HG03097 (cell line): Measurements from ENCODE around the gene GNG12.
A peak's percentile ranks its signal among the peaks of the same experiment; 100 is the strongest.

ENCODE experiments used
- ATAC-seq: cut with Tn5 transposase; IDR thresholded peaks from one replicate; pipeline ENCODE4 v1.9.1; 2021; ENCODE audit not compliant: unreplicated experiment, low FRiP score

Gene GNG12

DNA sequence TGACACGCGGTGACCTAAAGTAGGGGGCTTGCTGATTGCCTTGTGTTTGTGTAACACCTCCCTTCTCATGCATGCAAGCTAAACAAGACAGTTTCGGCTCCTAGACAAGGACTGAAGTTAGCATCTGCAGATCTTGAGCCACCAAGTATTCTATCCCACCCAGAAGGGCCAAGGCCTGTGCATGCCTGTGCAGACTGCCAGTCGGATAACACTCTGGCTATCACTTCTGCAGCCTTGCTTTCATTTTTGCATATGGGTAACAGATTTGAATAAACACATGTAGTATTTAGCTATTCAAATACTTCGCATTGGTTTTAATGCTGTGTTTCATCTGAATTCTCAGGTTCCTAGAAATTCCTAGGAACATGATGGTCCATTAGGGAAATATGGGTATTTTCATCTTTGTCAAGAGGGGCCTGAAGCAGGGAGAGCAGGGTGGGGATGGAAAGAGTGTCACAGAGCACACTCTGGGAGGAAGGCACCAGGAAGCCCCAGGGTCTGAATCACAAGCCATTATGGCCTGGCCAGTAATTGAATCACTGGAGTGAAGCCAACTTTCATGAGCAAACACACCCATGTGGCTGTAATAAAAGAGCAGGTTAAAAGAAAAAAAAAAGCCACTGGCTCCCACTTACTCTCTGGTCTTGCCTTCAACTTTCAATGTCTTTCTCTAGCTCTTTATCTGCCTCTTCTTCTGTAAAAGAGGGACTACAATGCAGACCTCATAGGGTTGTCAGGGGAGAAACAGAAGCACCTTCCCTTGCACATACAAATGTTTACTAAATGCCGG, 120.0 kb downstream of the GNG12 start:
- no peak for ATAC-seq

GRCh38 chr1:67711855-67712212, 121.4 kb downstream of the GNG12 start:
- ATAC-seq: peak; percentile 91

DNA sequence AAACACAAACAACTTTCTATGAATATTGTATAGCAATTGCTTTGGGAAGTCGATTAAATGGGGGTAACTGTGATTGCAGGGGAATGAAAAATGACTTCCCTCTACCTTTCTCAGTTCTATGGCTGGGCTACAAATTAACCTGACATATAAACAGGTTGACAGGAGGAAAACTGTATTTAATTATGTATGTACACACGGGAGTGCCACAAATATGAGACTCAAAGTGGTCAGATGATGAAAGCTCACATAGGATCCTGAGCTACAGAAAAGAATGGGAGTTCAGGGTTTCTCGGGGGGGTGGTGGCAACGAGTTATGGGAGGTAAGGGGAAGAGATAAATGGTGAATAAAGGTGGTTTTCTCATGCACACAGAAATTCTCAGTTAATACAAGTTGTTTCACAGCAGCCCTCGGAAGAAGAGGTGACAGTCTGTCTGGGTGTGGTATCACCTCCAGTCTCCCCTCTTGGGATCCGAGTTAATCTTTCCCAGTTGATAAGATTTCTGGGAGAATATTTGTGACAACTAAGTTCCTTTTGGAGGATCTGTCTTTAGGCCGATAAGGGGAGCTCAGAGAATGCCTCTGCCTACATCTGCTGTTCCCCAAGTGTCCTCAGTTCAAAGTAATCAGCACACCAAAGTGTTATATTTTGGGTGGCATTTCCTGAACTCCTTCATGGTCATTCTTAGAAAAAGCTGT, 122.0 kb downstream of the GNG12 start:
- peak; percentile 12 for ATAC-seq

DNA sequence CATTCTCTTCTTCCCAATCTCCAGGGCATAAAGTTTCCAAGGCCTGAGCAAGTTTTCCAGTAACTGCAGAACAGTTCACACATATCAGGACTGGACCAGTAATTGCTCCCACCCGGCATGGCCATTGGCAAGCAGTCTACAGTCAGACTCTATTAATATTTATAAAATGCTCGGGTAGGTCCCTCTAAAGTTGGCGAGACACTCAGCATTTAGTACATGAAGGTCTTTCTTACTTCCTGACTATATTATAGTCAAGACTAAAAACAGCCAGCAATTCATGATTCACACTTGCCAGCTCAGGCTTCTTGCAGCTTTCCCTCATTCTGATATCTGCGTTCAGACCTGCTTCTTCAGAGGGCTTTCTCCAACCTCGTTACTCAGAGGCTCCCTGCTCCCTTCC, 122.8 kb downstream of the GNG12 start:
- ATAC-seq: no peak

DNA sequence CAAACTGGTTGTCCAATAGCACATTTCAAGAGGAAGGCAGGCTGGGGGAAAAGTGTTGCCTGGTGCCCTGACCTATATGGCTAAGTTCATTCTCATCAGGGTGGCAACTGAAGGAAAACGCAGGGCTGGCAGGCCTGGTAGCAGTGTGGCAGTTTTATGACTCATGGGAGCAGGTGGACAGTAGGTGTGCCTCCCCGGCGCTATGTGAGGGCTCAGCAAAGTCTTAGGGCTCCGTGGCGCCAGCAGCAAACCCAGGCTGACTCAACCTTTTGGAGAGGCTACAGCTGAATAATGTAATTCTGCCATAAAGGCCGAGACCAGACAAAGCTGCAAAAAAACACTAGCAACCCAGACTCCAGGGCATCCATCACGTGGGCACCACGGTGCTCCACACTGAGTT, 124.7 kb downstream of the GNG12 start:
- ATAC-seq: no peak

GRCh38 chr1:67705735-67706453, 127.4 kb downstream of the GNG12 start:
- ATAC-seq: no peak

DNA sequence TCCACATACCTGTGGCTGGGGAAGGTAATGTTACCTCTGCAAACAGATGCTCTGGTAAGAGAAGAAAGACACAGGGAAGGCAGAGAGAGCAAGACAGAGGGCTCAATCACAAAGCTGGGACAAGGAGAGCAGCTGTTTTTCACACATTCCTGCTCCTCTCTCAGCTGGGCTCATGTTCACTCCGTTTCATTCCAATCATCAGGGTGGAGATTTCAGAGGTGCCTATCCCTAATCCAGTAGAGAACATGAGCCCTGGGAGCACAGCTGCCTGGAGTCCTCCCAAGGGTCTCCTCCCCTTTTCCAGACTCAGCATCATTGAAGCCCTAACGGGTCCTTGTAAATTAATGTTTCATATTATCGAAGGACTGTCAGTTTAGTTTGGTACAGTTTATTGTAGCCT, 128.9 kb downstream of the GNG12 start:
- ATAC-seq: no peak

DNA sequence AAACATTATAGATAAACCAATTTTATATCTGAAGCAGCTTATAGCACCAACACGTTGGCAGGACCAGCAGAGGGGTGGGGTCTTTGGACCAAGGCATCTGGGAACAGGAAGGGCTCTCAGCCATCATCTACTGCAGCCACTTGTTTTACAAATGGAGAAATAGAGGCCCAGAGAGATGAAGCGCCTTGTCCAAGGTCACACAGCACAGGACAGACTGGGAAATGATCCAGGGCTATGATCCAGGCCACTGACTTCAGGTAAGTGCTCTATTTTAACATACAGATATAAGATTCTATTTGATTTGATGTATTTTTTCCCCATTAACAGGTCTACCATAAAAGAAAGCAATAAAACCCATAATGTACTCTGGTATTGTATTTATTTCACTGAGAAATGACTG, 131.4 kb downstream of the GNG12 start:
- no peak for ATAC-seq

DNA sequence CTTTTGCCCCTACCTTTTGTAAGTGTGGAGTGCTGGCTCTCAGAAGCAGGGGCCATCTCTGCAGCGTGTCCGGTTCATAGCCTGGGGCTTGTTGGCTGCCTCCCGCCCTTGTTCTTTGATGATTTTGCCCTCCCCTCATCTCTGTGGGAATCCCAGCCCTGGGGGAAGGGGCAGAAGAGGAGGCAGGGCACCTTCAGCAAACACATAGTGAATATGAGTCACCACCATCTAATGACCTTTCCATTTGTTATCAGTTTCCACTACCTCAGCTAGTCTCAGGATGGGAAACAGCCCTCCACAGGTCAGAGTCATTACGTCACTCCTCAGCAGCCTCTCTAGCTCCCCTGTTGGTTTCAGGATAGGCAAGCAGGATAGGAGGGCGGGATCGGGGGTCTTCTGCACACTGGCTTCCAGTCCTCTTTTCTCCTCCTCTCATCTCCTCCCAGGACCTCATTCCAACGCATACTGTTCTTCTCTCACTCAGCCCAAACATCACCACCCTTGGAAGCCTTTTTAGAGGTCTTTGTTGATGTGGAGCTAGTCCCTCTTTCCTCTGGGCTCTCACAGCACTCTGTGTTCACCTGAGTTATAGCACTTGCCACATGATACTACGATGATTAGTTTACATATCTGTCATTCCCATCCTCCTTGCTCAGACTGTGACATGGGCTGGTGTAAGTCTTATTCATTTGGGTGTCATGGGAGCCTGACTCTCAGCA, 132.4 kb downstream of the GNG12 start:
- no peak for ATAC-seq

DNA sequence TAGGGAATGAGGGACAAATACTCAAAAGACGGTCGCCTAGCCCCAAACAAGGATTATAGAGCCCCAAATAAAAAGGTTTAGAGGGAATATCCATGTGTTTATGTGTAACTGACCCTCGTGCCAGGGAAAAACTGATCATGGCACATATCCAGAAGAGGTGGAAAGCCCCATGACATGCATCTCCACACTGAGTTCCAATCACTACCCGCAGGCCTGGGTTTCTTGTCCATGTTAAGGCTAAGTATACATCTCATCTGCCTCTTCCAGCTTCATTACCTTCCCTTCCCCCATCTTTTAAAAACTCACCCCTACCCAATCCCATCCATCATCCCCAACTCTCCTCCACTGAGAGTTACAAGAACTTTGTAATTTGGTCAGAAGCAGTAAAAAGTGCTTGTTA, 133.0 kb downstream of the GNG12 start:
- ATAC-seq: no peak

DNA sequence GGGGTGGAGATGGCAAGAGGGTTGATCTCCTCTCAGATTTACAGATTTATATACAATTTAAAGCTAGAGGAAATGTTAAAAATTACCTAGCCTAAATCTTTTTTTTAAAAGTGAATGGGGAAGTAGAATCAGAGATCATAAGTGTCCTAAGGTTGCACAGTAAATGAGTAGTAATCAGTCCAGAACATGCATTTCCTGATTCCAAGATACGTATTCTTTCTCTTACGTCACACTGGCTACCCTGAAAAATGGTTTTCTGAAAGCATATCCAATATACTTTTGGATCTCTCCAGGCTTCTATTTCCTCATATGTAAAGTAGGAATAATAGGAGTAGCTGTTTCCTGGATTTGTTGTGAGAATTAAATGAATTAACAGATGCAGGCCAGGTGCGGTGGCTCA, 136.6 kb downstream of the GNG12 start:
- ATAC-seq: no peak

GRCh38 chr1:67695963-67696362, 137.3 kb downstream of the GNG12 start:
- no peak for ATAC-seq

DNA sequence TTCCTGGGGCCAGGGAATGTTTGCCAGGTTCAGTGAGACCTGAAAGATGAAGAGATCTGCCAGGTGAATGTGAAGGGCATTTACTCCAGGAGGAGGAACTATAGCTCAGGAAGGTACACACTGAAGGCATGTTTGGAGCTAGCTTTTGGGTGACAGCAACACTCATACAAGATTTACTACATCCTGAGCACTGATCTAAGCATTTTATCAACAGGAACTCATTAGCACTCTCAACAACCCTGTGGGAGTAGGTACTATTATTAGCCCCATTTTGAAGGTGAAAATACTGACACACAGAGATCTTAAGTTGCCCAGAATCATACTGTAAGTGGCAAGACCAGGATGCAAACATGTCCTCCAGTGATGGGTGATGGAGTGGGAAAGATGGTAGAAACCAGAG, 141.6 kb downstream of the GNG12 start:
- no peak for ATAC-seq

DNA sequence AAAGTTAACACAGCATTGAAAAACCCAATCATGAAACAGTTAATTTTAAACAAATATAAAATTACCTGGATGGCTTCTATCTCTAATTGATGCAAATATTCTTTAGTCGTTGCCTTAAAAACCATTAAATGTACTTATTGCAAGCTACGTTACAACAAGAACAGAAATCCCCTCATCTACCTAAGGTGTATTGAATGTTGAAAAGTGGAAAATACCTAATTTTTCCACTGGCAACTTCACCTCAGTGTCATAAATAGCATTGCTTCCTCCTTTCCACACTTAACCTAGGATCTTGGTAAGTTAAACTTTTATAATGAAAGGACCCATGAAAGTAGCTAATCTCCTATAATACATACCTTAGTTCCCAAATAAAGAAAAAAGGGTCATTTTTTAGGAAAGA, 142.9 kb downstream of the GNG12 start:
- ATAC-seq: no peak

DNA sequence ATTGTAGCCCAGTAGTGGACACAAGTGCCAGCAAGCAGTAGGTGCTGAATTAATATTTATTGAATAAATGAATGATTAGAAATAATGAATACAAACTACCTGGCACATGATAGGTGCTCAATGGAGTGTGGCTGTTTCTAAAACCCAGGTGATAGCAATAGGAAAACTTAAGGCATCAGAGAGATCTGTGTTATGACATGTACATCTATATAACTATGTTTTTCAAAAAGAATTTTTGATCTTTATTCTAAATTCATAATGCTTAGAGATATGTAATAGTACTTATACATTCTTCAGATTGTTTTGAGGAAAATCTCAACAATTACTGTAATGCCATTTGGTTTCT, 143.3 kb downstream of the GNG12 start:
- ATAC-seq: no peak

GRCh38 chr1:67689267-67690017, 143.8 kb downstream of the GNG12 start:
- no peak for ATAC-seq

DNA sequence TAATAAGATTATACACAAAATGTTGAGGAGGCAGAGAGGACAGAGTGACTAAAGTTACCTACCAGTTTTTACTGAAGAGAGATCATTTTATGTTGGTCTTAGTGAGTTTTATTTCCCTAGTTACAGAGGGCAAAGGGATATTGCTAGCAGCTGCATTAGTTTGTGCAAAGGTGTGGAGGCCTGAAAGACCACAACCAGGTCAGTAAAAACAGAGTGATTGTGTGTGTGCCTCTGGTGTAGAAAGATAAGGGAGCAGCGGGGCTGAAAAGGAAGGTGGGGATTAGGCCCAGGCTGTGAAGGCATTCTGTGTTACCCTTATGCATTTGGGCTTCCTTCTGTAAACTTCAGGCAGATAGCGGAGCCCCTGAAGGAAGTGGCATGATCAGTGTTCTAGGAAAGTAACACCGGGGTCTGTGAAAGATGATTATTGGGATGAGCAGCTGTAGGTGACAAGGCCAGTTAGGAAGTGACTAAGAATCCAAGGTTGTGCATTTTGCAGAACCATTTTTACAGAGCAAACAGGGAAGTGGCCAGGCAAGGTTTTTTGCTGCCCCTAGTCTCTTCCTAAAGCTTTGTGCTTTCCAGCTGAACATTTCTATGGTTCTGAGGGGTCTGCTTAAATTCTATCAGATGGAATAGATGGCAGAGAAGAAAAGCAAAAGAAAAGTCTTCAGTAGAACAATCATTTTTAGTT, 144.6 kb downstream of the GNG12 start:
- no peak for ATAC-seq

GRCh38 chr1:67687649-67688048, 145.6 kb downstream of the GNG12 start:
- ATAC-seq: no peak

GRCh38 chr1:67687198-67687545, 146.1 kb downstream of the GNG12 start:
- ATAC-seq: no peak
